GM12878 (cell line): ENCODE results near the gene HOPX. TPM values are rescaled to one million over a fixed set of nuclear protein-coding genes. Genes with fewer than 3 reads are reported as not detected.

Experiments used
- ATAC-seq: fragments of 200-7000 bp; cut with Tn5 transposase; 3 replicates; pipeline ENCODE4 v1.9.1; 2020; ENCODE audit warnings: mild to moderate bottlenecking, moderate library complexity
- BruUV-seq: library from RNA; stranded (reverse); fragments of 400-500 nt; replicated peaks from 2 replicates; lab custom pipeline; 2021; lab: Mats Ljungman, UMichigan
- CTCF ChIA-PET: fragments of 300-600 bp; sonication (Branson Sonifier 250); formaldehyde crosslinking; extraction: SDS; loops from one replicate; lab custom pipeline; 2021; ENCODE audit warnings: inconsistent platforms; lab: Yijun Ruan, JAX
- POLR2A ChIA-PET: fragments of 350-600 bp; formaldehyde crosslinking; extraction: SDS; loops from one replicate; lab custom pipeline; 2021; ENCODE audit warnings: inconsistent platforms; lab: Charles Lee
- RAD21 ChIA-PET: fragments of 300-600 bp; sonication (Branson Sonifier 250); formaldehyde crosslinking; loops from one replicate; lab custom pipeline; 2023; ENCODE audit warnings: antibody characterized with exemption; ENCODE audit not compliant: unreplicated experiment; lab: Charles Lee
- SMC1A ChIA-PET: fragments of 300-600 bp; sonication (Branson Sonifier 250); formaldehyde crosslinking; loops from one replicate; lab custom pipeline; 2023; ENCODE audit not compliant: unreplicated experiment, uncharacterized antibody; lab: Charles Lee
- DNase-seq: peaks from one replicate; pipeline ENCODE4 v3.0.0-alpha.2; 2011; ENCODE audit warnings: low read depth, low spot score
- FAIRE-seq: peaks from 3 replicates; lab custom pipeline; 2011; peaks lifted over from hg19 to GRCh38; lab: Jason Lieb, UNC
- H2AFZ ChIP-seq: 2 replicates; pipeline ENCODE4 v1.6.0; 2011; ENCODE audit warnings: low read depth, low read length, control low read depth; ENCODE audit not compliant: control insufficient read depth
- H3K27ac ChIP-seq: 2 replicates; pipeline ENCODE4 v1.5.1; 2011; ENCODE audit warnings: control low read depth; ENCODE audit not compliant: control insufficient read depth, insufficient read depth
- H3K27me3 ChIP-seq, 2 experiments: replicated peaks in 1 of 2; 2 replicates each; pipeline versions ENCODE4 v1.6.0 to v1.6.1; 2011; ENCODE audit warnings: low read length in 1 of 2; ENCODE audit not compliant: control insufficient read depth in 2 of 2, insufficient read depth in 2 of 2
- H3K36me3 ChIP-seq, 2 experiments: 2 replicates each; pipeline ENCODE4 v1.5.1; 2011; ENCODE audit warnings: low read length in 1 of 2; ENCODE audit not compliant: control insufficient read depth in 2 of 2, insufficient read depth in 2 of 2
- H3K4me1 ChIP-seq: 2 replicates; pipeline ENCODE4 v1.6.1; 2011; ENCODE audit warnings: mild to moderate bottlenecking, low read length, moderate library complexity, mixed read lengths; ENCODE audit not compliant: control insufficient read depth, insufficient read depth
- H3K4me2 ChIP-seq: 2 replicates; pipeline ENCODE4 v1.6.0; 2011; ENCODE audit warnings: control low read depth; ENCODE audit not compliant: control insufficient read depth, insufficient read depth
- H3K4me3 ChIP-seq: fragments of 200-600 bp; sonication (generic); 2 replicates; pipeline ENCODE4 v1.5.1; 2016
- H3K79me2 ChIP-seq: 2 replicates; pipeline ENCODE4 v1.6.0; 2011; ENCODE audit warnings: low read length; ENCODE audit not compliant: control insufficient read depth, insufficient read depth
- H3K9ac ChIP-seq: 2 replicates; pipeline ENCODE4 v1.8.0; 2011; ENCODE audit warnings: low read length, control low read depth, mixed read lengths; ENCODE audit not compliant: control insufficient read depth, insufficient read depth
- H3K9me3 ChIP-seq: replicated peaks from 3 replicates; pipeline ENCODE4 v1.5.1; 2011; ENCODE audit warnings: mild to moderate bottlenecking, low read length; ENCODE audit not compliant: control insufficient read depth, insufficient read depth
- H4K20me1 ChIP-seq: 2 replicates; pipeline ENCODE4 v1.6.0; 2011; ENCODE audit not compliant: control insufficient read depth, insufficient read depth
- CBX3 ChIP-seq: fragments of 200-600 bp; sonication (generic); IDR thresholded peaks from 2 replicates; pipeline ENCODE4 v1.6.1; 2016; ENCODE audit warnings: low read depth, borderline replicate concordance
- E2F4 ChIP-seq: IDR thresholded peaks from 2 replicates; pipeline ENCODE4 v1.6.1; 2012; ENCODE audit warnings: low read depth, low read length, improper control_type of control experiment
- EP300 ChIP-seq, 2 experiments: fragments of 150-350 bp in 1 of 2; IDR thresholded peaks; 2 replicates each; pipeline ENCODE4 v1.6.1; 2011 to 2012; ENCODE audit warnings: low read depth in 2 of 2, low read length in 2 of 2, borderline replicate concordance in 1 of 2, improper control_type of control experiment in 1 of 2, inconsistent platforms in 1 of 2; ENCODE audit not compliant: control insufficient read depth in 1 of 2
- FOXM1 ChIP-seq: IDR thresholded peaks from 2 replicates; pipeline ENCODE4 v1.6.1; 2012; ENCODE audit warnings: low read depth, mild to moderate bottlenecking, inconsistent platforms, low read length, moderate library complexity
- HCFC1 ChIP-seq: fragments of 150-350 bp; IDR thresholded peaks from 2 replicates; pipeline ENCODE4 v1.6.1; 2014; ENCODE audit warnings: low read length
- MYC ChIP-seq: IDR thresholded peaks from 2 replicates; pipeline ENCODE4 v1.6.1; 2011; ENCODE audit warnings: mild to moderate bottlenecking, low read length, moderate library complexity, inconsistent platforms; ENCODE audit not compliant: insufficient read depth, insufficient replicate concordance, insufficient read length, severe bottlenecking
- NKRF ChIP-seq: fragments of 450-650 bp; conservative IDR thresholded peaks from 2 replicates; pipeline ENCODE4 v1.6.1; 2017; ENCODE audit warnings: mild to moderate bottlenecking, moderate library complexity
- NRF1 ChIP-seq: conservative IDR thresholded peaks from 2 replicates; pipeline ENCODE4 v1.6.1; 2011; ENCODE audit warnings: mild to moderate bottlenecking, low read depth, low read length, improper control_type of control experiment
- PAX8 ChIP-seq: fragments of 450-650 bp; IDR thresholded peaks from 2 replicates; pipeline ENCODE4 v1.6.1; 2017; ENCODE audit warnings: mild to moderate bottlenecking, moderate library complexity
- ZNF217 ChIP-seq: fragments of 450-650 bp; IDR thresholded peaks from 2 replicates; pipeline ENCODE4 v1.6.1; 2017; ENCODE audit warnings: antibody characterized with exemption, mild to moderate bottlenecking
- WGBS: methylation state at CpG from one replicate; pipeline ENCODE4 v1.1.6; 2016; ENCODE audit warnings: low lambda C conversion rate; ENCODE audit not compliant: insufficient replicate concordance, insufficient coverage; ENCODE audit errors: missing lambda C conversion rate; 5-methylcytosine and 5-hydroxymethylcytosine counted together
- in situ Hi-C: fragments of 300-500 bp; cut with MboI; formaldehyde crosslinking; loops from 9 replicates; pipeline ENCODE4 v1.14.3; 2018; ENCODE audit warnings: mixed read lengths
- intact Hi-C: fragments of 100-400 bp; cut with micrococcal nuclease; formaldehyde crosslinking; loops from one replicate; pipeline ENCODE4 v1.14.2; 2022; ENCODE audit not compliant: unreplicated experiment
- polyA plus RNA-seq, 11 experiments: library from polyadenylated mRNA; depleted of rRNA in 4 of 11; unstranded in 6 of 11; stranded (reverse) in 5 of 11; fragments of >200 nt; fragmentation: Nextera tagmentation in 4 of 11; fragmentation: Illumina TruSeq in 1 of 11; extraction: Ambion mirVana in 4 of 11; extraction: Trizol in 1 of 11; gene quantifications; 1 replicate in 1 of 11; 2 replicates in 10 of 11; pipeline versions ENCODE4 v1.2.1 to v1.2.3, GENCODE V29; 2011 to 2016; ENCODE audit warnings: inconsistent platforms in 2 of 11, missing spikeins in 2 of 11, low read depth in 1 of 11
- total RNA-seq, 4 experiments: library from RNA; depleted of rRNA in 3 of 4; stranded (reverse); fragments of >200 nt in 3 of 4; fragmentation: Illumina TruSeq in 1 of 4; extraction: Trizol in 1 of 4; gene quantifications; 2 replicates each; pipeline versions ENCODE4 v1.2.1 to v1.2.3, GENCODE V29; 2013 to 2021
- TF ChIP-seq, protein P1 (sequence below): IDR thresholded peaks from 2 replicates; pipeline ENCODE4 v1.6.1; 2011; ENCODE audit warnings: low read depth, mild to moderate bottlenecking, low read length, moderate library complexity, borderline replicate concordance; ENCODE audit errors: extremely low read depth

HOPX gene
- total and polyA plus RNA-seq, 10 of the 15 experiments (the other 5 are each of a cell fraction or from before 2014, with no cell fraction given) = 0.11 to 0.40 (median 0.23) TPM; not detected in 4

- Histone ChIP-seq H3K4me2 (no peak overlapping the region), H3K27ac (no peak overlapping the region), H3K27me3 (peaks cover 5 to 29% of the 10 kb centered on the region in 2 experiments; a peak in 3 of 4 replicates), H3K36me3 (no peaks in the 10 kb centered on the region), H3K9ac (no peak overlapping the region), H4K20me1 (no peaks in the 10 kb centered on the region), H2AFZ (no peak overlapping the region), H3K4me3 (no peak overlapping the region), H3K9me3 (no peaks in the 10 kb centered on the region), H3K4me1 (no peaks in the 10 kb centered on the region; the same call in 1 of the 2 replicates), H3K79me2 (no peaks in the 10 kb centered on the region)
- WGBS = 43% methylated on average over 4 of the region's 4 CpGs
- ATAC-seq (no peak), FAIRE-seq (peak; percentile 27), DNase-seq (no peak)
- ChIA-PET SMC1A (no interaction called here), CTCF (no interaction called here), POLR2A (no interaction called here), RAD21 (no interaction called here)
- no peak for TF ChIP-seq ZNF217
- no peak for TF ChIP-seq EP300 (IDR thresholded peaks at IDR 0.05; ENCODE audit: borderline replicate concordance in 1 of 2, control insufficient read depth in 1 of 2, low read depth in 2 of 2, low read length in 2 of 2)
- no peak for TF ChIP-seq MYC
- TF ChIP-seq HCFC1 = no peak
- no peak for TF ChIP-seq NKRF
- TF ChIP-seq NRF1 = no peak
- TF ChIP-seq, protein P1, sequence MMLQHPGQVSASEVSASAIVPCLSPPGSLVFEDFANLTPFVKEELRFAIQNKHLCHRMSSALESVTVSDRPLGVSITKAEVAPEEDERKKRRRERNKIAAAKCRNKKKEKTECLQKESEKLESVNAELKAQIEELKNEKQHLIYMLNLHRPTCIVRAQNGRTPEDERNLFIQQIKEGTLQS = no peak
- TF ChIP-seq FOXM1 = no peak
- TF ChIP-seq E2F4 = no peak
- TF ChIP-seq PAX8 = no peak
- TF ChIP-seq CBX3 = no peak
- in situ Hi-C loops (no loop called here), intact Hi-C loops (no loop called here)
- BruUV-seq = no TSS peak
Observed at GRCh38 chr4:56657818-56658217, 23.3 kb downstream of the HOPX start.
